Brain pericyte (primary cell): Measurements from ENCODE around the gene CSMD2.
"Not testable (repeated sequence)": the region's sequence is repeated elsewhere in the genome, so short reads cannot be mapped to it uniquely, and the experiment has no call there.

ENCODE experiments used
- DNase-seq: peaks from one replicate; pipeline ENCODE4 v3.0.0-alpha.2; 2012; ENCODE audit warnings: low read depth, low spot score

The CSMD2 gene

DNA sequence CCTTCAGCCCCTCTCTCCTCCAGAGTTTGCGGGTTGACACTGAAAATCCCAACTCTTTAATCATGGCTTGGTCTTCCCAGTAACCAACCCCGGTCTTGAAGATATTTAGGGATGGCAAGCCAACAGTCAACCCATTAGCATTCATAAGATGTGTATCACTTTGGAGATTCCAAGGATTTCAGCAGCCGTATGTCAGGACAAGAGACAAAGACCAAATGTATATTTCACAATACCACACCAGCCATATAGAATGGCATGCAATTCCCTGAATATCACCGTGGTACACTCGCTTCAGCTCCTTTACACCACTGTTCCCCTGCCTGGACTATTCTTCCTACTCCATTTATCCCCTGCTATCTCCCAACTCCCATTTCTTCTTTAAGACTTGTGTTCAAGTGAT is 109.2 kb downstream of the CSMD2 start:
- DNase-seq: no peak

DNA sequence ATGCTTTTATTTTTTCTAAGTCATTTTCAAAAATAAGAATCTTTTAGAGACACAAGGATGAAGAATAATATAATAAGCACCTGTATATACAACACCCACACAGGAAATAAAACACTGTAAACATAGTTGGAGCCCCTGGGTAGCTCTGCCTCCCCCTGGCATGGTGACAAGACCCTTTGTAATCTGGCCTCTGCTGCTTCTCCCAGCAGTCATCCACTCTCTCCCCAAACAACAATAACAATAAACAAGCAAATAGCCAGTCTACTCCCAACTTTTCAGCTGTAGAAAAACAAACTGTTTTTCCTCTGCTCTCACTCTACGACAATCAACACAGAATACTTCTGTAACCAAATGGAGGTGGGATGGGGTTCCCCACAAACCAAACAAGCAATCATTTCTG is 110.1 kb downstream of the CSMD2 start:
- DNase-seq: no peak

DNA sequence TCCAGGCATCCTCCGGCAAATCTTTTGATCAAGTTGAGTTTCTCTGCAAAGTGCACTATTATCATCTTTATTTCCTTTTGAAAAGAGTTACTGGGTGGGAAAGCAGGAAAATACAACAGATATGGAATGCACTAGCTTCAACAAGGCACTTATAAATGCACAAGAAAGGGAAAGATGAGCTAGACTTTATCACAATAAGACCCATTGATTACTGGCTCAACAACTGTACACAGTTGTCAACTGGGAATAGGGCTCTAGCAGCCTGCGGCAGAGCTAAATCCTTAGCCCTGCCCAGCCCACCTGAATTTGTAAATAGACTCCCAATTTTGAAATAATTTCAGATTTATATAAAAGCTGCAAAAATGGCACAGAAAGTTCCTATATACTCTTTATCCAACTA is 111.4 kb downstream of the CSMD2 start:
- DNase-seq: no peak

DNA sequence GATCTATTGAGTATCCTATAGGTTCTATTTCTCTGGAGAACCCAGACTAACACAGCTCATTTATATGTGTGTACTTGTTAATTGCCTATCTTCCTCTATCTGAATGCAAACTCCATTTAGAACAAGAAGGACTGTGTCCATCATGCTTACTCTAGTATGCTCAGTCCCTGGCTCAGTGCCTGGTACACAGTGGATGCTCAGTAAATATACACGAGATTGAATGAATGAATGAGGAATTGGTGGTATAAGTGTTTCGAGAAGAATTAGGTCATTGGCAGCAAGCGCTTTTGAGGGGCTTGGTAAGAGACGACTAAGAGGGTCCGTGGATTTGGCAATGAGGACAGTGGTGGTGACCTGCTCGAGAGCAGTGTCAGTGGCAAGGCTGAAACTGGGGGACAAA is 112.5 kb downstream of the CSMD2 start:
- no peak for DNase-seq

DNA sequence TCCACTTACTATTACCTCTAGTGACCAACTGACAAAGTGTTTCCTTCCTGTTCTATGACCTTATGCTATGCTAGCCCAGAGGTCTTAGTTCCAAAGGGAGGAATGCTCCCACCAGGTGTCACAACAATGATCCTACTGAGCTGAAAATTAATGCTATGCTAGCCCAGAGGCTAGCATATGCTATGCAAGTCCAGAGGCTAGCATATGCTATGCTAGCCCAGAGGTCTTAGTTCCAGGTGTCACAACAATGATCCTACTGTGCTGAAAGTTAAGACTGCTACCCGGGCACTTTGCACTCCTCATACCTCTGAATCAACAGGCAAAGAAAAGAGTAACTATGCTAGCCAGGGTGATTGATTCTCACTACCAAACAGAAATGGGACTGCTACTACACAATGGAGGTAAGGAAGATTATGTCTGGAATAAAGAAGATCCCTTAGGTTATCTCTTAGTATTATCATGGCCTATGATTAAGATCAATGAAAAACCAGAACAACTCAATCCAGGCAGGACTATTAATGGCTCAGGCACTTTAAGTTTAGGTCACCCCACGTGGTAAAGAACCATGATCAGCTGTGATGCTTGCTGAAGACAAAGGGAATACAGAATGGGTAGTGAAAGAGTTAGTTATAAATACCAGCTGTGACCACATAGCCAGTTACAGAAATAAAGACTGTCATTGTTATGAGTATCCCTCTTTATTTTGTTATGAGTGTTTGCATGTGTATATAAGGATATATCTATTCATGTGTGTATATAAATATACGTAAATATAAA is 114.1 kb downstream of the CSMD2 start:
- no peak for DNase-seq

DNA sequence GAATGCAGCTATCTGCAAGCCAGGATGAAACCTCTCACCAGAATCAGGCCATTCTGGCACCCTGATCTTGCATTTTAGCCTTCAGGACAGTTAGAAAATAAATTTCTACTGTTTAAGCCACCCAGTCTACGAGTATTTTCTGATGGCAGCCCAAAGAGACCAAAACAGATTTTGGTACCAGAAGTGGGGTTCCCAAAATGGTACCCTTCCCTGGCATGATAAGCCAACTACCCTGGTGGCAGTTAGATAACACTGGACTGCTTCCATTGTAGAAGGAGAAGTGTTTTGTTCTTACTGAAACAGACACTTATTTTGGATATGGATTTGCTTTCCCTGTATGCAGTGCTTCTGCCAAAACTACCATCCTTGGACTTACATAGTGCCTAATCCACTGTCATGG is 115.0 kb downstream of the CSMD2 start:
- DNase-seq: no peak

DNA sequence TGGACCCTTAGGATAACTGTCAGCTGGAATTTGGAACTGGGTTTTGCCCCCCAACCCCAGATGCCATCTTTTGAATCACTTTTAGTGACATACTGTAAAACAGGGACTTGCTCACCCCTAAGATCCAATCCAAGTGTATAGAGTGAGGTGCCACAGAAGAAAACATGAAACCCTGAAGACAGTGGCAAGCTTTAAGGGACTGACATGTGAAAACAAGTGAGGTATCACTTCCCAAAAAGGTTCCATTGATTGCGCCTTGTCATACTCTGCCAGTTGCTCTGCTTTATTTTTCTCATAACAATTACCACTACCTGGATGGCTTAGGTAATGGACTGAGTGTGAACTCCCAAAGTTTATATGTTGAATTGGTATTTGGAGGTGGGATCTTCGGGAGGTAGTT is 115.6 kb downstream of the CSMD2 start:
- no peak for DNase-seq

DNA sequence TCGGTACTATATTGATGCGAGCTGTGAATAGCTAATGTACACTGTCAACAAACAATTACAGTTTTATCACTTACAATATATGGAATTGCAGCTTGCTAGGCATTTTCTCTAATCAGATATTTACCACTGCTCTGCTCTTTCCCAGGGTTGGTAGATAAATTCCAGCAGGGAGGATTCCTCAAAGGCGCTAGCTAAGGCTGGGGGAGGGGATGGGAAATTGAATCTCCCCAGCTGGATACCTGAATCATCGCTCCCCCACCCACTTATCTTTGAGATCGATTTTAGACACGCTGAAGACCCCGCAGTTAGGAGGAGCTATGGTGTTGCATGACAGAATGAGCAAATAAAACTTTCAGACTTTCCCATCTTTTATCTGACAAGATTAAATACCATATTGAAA is 127.2 kb downstream of the CSMD2 start:
- no peak for DNase-seq

DNA sequence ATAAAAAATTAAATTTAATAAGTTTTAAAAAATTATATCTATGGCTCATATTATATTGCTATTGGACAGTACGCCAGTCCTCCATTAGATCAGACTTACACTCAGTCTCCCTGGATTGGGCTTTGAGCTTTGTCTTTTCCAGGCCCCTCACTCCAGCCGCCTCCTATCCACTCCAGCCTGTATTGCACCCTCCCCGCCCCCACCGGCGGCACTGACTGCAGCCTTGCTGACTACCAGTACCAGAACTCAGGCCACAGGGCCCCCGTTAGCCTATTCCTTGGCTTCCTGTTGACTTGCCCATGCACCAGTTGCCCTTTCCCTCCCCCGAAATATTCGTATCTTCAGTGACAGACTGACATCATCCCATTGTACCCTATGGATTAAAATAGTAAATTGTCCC is 127.9 kb downstream of the CSMD2 start:
- DNase-seq: no peak

DNA sequence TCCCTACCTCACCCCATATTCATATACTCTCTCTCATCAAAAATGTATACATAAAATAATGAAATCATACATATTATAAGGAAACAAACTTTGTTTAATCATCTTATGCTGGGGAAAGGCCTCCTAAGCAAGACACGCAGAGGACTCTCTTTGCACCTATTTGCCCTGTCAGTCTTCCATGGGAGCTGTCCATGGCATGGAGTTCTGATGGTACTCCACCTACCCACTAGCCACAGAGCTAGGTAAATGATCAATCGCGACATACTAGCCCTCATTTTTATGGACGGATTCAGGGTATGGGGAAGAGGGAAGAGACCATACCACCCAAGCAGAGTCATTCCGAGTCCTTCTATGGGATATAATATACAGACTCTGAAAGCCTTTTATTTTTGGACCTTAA is 131.0 kb downstream of the CSMD2 start:
- no peak for DNase-seq

DNA sequence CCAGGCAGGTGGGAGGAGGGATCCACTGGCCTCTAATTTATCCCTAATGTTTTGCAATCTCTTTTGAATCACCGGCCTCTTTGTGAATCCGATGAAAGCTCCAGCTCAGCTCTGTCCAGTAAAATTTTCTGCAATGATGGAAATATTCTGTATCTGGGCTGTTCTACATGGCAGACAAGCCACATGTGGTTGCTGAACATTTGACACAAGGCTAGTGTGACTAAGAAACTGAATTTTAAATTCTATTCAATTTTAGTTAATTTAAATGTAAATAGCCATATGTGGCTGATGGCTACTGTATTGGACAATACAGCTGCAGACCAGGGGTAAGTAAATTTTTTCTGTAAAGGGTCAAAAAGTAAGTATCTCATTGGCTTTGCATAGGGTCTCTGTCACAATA is 135.1 kb downstream of the CSMD2 start:
- DNase-seq: no peak

DNA sequence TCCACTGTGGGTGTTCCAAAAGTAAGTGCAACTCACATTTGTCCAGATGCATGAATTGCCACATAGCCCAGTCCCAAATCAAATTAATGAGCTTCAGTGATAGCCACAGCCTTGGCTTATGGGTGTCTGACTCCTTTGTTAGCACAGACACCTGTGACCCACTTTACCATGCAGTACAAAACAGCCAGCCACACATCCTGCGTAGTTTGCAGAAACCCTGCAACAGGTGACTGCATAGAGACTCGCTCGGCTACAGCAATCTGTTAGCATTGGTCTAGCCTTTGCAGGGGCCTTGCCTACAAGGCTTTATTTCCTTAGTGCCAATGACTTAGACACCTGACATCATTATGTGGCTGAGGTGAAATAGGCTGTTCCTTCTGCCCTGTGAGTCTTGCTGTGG is 135.5 kb downstream of the CSMD2 start:
- DNase-seq: no peak

DNA sequence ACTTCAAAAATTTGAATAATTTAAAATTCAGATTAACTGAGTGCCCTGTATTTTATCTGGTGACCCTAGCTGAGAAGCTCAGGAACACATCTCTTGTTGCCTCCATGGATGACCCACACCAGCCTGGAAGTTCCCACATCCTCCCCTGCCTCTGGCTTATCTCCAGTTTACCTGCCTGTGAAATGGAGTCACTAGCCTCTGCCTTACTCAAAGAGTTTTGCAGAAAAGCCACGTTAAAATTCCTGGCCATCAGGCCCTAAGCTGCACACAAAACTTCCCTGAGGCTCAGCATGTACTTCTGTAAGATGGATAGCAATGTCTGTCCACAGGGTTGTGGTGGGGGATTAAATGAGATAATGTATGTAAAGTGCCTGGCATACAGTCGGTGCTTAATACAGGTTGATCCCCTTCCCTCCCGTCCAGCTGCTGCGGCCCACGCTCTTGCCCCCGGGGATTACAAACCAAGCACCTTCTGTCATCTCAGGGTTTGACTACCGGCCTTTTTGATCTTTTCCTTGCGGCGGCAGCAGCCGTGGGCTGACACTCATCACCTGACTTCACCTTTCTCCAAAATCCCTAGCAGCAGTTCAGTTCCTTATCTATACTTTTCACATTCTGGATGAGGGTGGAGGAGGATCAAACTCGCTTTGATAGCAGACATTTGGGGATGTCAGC is 136.5 kb downstream of the CSMD2 start:
- no peak for DNase-seq

DNA sequence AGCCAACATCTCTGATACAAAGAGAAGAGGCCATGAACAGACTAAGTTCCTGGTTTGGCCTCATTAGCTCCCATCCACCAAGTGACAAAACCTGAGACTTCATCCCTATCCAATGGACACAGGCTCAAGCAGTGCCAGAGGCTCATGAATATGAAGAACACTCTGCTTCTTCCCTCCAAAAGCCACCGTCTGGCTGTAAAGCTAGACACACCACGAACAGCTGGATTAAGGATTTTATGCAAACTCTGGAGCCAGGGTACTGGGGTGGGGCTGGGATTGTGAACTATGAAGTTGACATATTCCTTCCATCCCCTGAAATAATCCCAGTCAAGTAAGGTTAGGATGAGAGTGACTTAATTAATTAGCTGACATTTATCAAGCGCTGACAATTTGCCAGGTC is 139.4 kb downstream of the CSMD2 start:
- no peak for DNase-seq

DNA sequence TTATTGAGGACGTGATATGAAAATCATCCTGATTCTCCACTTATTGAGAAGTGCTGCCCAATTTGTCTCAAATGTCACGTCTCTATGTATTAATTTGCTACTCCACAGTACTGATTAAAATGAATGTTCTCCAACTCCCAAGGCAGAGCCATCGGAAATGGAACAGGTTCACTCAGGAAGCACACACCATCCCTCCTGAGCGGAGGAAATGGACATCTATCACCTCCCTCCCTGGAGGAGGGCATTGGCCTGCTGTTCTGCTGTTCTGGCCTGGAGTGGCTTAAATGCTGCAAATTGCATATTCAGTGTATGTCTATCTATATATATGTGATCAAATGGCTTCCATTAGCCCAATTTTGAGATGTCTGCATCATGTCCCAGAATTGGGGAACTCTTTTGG is 140.5 kb downstream of the CSMD2 start:
- no peak for DNase-seq

DNA sequence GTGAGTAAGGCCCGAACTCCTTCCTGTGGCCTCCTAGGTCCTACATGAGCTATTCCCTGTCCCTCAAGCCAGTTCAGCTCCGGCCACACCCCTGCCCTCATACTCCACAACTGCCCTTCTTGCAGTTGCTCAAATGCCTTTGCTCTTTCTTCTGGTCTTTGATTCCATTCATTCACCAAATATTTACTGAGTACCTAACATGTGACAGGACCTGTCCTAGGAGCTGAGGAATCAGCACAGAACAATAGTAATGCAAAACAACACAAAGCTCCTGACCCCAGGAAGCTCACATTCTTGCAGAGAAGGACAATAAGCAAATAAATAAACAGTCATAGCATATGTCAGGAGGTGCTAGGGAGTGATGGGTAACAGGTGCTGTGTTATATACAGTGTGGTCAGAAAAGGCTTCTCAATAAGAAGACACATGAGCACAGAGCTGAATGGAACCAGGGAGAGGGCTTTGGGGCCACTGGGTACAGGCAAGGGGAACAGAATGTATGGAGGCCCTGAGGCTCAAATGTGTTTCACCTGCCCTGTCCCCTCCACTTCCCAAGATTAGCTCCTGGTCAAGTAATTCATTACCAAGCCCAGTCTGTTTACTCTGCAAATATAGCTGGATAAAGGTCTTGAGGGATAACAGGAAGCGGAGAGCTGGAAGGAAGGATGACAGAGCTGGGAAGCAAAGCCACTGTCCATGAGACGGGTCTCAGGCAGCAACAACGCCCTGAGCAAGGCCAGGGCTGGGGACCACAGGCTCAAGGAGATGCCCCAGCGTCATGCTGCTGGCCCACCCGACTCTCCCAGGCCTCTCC is 145.1 kb downstream of the CSMD2 start:
- no peak for DNase-seq

DNA sequence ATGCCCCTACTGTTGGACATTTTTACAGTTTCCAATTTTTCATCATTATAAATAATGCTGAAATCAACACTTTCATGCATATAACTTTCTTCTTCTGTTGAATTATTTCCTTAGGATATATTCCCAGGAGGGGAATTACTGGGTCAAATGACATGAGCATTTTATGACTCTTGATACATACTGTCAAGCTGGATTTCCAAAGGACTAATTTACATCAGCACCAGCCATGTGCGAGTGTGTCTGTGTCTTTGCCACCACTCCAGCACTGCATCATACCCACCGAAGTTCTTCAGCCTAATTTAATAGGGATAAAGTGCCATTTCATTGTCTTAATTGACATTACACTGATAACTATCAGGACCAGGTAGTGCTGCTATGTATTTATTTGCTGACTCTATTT is 146.7 kb downstream of the CSMD2 start:
- DNase-seq: no peak

DNA sequence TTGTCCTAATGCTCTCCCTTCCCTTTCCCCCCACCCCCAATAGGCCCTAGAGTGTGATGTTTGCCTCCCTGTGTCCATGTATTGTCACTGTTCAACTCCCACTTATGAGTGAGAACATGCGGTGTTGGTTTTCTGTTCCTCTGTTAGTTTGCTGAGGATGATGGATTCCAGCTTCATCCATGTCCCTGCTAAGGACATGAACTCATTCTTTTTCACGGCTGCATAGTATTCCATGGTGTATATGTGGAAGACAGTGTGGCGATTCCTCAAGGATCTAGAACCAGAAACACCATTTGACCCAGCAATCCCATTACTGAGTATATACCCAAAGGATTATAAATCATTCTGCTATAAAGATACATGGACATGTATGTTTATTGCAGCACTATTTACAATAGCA is 148.7 kb downstream of the CSMD2 start:
- DNase-seq: not testable (repeated sequence)

DNA sequence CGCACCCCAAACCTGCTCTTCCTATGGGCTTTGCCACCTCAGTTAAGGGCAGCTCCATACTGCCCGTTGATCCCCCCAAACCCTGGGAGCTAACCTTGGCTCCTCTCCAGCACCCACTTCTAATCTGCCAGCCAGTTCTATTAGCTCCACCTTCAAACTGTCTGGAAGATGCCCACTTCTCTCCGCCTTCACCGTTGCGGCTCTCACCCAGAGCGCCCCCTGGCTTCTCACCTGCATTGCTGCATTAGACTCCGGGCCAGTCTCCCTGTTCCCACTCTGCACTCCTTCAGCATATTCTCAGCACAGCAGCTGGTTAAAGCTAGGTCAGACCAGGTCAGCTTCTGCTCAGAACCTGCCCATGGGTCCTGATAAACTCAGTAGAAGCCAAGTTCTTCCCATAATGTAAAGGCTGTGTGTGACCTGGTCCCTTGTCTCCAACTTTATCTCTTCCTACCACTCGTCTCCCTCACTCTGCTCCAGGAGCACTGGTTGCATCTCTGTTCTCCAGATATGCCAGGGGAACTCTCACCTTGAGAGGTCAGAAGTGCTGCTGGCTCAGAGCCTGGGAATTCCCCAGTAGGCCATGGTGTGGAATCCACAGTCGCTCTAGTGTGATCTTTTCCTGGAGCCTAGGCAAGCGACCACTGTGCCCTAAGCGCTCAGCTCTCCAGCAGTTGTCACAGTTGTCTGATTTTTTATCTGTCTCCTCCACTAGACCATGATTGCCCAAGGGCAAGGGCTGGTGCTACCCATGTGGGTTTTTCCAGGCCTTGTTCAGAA is 150.9 kb downstream of the CSMD2 start:
- no peak for DNase-seq

DNA sequence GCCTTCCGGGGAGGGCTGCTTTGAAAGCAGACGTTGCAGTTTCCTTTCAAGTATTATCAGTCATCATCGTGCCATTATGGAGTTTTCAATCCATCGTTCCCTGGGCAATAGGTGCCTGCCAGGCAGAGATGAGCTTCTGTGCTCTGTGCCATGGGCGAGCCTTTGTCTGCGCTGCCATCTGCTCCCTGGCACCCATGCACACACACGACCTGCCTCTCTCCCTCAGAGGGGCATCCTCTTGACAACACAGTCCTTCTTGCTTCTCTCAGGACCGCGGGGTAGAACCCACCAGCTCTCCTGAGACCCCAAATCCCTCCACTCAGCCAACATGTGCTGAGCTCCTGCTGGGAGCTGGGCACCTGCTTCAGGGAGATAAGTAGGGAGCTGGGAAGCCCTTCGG is 151.9 kb downstream of the CSMD2 start:
- DNase-seq: no peak

DNA sequence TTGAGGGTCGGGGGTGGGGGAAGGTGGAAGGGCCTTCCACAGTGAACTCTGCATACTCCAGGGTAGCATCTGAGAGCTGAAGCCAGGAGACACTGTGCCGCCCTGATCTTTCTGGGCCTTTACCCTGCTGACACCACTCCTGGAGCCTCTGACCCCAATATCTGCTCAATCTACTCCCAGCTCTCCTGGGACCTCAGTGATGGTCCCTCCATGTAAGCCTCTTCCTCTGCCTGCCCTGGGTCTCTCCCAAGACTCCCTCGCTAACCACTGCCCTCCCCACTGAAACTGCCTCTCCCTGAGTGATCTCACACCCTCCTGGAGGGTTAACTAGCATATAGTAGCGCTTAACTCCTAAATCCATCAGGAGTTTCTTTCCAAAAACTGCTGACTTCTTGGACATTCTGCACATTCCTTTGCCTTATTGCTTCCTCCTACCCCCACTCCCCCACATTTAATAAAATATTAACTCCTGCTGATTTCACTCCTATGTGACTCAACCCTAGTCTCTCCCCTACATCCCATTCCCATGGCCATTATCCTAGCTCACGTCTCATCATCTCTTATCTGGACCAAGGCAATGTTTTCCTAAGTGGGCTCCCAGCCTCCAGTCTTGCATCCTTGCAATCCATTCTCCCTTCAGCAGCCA is 155.6 kb downstream of the CSMD2 start:
- no peak for DNase-seq
